Mesendoderm (in vitro differentiated cells): ENCODE data around the gene UBR1.

ENCODE experiments used
- DNase-seq: peaks from one replicate; pipeline ENCODE4 v3.0.0; 2013
- H2AK5ac ChIP-seq: 2 replicates; pipeline ENCODE4 v1.6.1; 2013; ENCODE audit warnings: low read length, inconsistent platforms
- H2BK120ac ChIP-seq: 2 replicates; pipeline ENCODE4 v1.6.1; 2013; ENCODE audit warnings: low read depth, mild to moderate bottlenecking, low read length, moderate library complexity, mixed read lengths
- H2BK15ac ChIP-seq: replicated peaks from 2 replicates; pipeline ENCODE4 v1.6.1; 2013; ENCODE audit warnings: low read depth, mild to moderate bottlenecking, moderate library complexity
- H2BK5ac ChIP-seq: 2 replicates; pipeline ENCODE4 v1.6.1; 2013; ENCODE audit warnings: low read length, inconsistent platforms
- H3K18ac ChIP-seq: 2 replicates; pipeline ENCODE4 v1.6.1; 2013; ENCODE audit warnings: mild to moderate bottlenecking, low read length, mixed read lengths
- H3K23ac ChIP-seq: one replicate; pipeline ENCODE4 v1.6.1; 2013; ENCODE audit warnings: low read length
- H3K27ac ChIP-seq: 2 replicates; pipeline ENCODE4 v1.5.1; 2013; ENCODE audit warnings: low read depth, mild to moderate bottlenecking, inconsistent platforms, low read length, moderate library complexity
- H3K27me3 ChIP-seq: 2 replicates; pipeline ENCODE4 v1.6.1; 2013; ENCODE audit warnings: low read length, control low read depth, mild to moderate bottlenecking, inconsistent platforms; ENCODE audit not compliant: insufficient read depth, poor library complexity
- H3K36me3 ChIP-seq: 2 replicates; pipeline ENCODE4 v1.6.1; 2013; ENCODE audit warnings: low read length, inconsistent platforms; ENCODE audit not compliant: control insufficient read depth, insufficient read depth
- H3K4ac ChIP-seq: one replicate; pipeline ENCODE4 v1.6.1; 2013; ENCODE audit warnings: low read depth, mild to moderate bottlenecking, low read length, moderate library complexity
- H3K4me1 ChIP-seq: 2 replicates; pipeline ENCODE4 v1.6.1; 2013; ENCODE audit warnings: low read depth, low read length, inconsistent platforms; ENCODE audit not compliant: control insufficient read depth
- H3K4me2 ChIP-seq: 2 replicates; pipeline ENCODE4 v1.6.1; 2013; ENCODE audit warnings: low read length
- H3K4me3 ChIP-seq: 2 replicates; pipeline ENCODE4 v1.5.1; 2013; ENCODE audit warnings: mild to moderate bottlenecking, low read length
- H3K56ac ChIP-seq: one replicate; pipeline ENCODE4 v1.6.1; 2013; ENCODE audit warnings: low read length
- H3K79me1 ChIP-seq: 2 replicates; pipeline ENCODE4 v1.6.1; 2013; ENCODE audit warnings: low read length, inconsistent platforms
- H3K79me2 ChIP-seq: 2 replicates; pipeline ENCODE4 v1.6.1; 2013; ENCODE audit warnings: mild to moderate bottlenecking, low read length; ENCODE audit not compliant: control insufficient read depth, insufficient read depth
- H3K9ac ChIP-seq: 2 replicates; pipeline ENCODE4 v1.6.1; 2013; ENCODE audit warnings: low read length, inconsistent platforms
- H4K5ac ChIP-seq: one replicate; pipeline ENCODE4 v1.6.1; 2013; ENCODE audit warnings: low read length
- H4K8ac ChIP-seq: one replicate; pipeline ENCODE4 v1.6.1; 2013; ENCODE audit warnings: low read depth, mild to moderate bottlenecking, control low read depth, low read length, moderate library complexity
- WGBS: extraction: QIAGEN DNeasy Blood & Tissue Kit; methylation state at CpG from one replicate; pipeline ENCODE4 v1.1.7; 2013; ENCODE audit warnings: low lambda C conversion rate, missing lambda C conversion rate; ENCODE audit not compliant: insufficient coverage; ENCODE audit errors: extremely low coverage; 5-methylcytosine and 5-hydroxymethylcytosine counted together

UBR1 gene

GRCh38 chr15:43071451-43071850 is 34.4 kb downstream of the UBR1 start:
- no peak overlapping the region for H4K8ac ChIP-seq
- H4K5ac ChIP-seq = no peak overlapping the region
- H3K23ac ChIP-seq = no peak overlapping the region
- no peak overlapping the region for H3K9ac ChIP-seq
- no peak overlapping the region for H2AK5ac ChIP-seq
- no peaks in the 10 kb centered on the region for H3K79me2 ChIP-seq
- no CpG with 5 or more reads among the region's 2 CpGs for WGBS
- DNase-seq = no peak
- no peaks in the 10 kb centered on the region for H3K4me1 ChIP-seq
- H3K56ac ChIP-seq = no peak overlapping the region
- no peak overlapping the region for H2BK120ac ChIP-seq
- no peak overlapping the region for H3K27ac ChIP-seq
- H3K36me3 ChIP-seq = peaks cover 4% of the 10 kb centered on the region
- no peak overlapping the region for H2BK5ac ChIP-seq
- no peak overlapping the region for H2BK15ac ChIP-seq
- H3K18ac ChIP-seq = no peak overlapping the region
- H3K79me1 ChIP-seq = no peaks in the 10 kb centered on the region
- no peaks in the 10 kb centered on the region for H3K27me3 ChIP-seq
- H3K4ac ChIP-seq = no peak overlapping the region
- no peak overlapping the region for H3K4me2 ChIP-seq
- no peak overlapping the region for H3K4me3 ChIP-seq

DNA sequence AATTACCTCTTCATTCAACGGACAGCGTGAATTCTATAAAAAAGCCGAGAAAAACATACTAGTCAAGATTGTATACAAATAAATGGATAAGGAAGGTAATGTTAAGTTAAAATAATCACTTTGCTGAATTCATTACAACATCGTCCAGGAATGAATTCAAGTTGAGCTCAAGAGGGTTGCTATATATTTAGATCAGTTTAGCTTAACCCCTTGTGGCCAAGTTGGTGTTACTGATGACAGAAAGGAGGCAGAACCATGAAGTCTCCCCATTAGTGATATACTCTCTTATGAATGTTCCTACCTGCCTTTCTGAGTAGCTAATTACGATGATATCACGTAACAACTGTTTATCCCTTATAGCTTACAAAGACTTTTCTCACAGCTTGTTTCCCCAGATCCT is 34.9 kb downstream of the UBR1 start:
- Histone ChIP-seq H3K4me1 (no peaks in the 10 kb centered on the region), H3K79me2 (no peaks in the 10 kb centered on the region), H2AK5ac (no peak overlapping the region), H2BK15ac (no peak overlapping the region), H3K23ac (no peak overlapping the region), H3K36me3 (peaks cover 4% of the 10 kb centered on the region), H3K4me3 (no peak overlapping the region), H3K9ac (no peak overlapping the region), H3K56ac (no peak overlapping the region), H3K79me1 (no peaks in the 10 kb centered on the region), H3K18ac (no peak overlapping the region), H4K8ac (no peak overlapping the region), H3K27ac (no peak overlapping the region), H2BK5ac (no peak overlapping the region), H3K4me2 (no peak overlapping the region), H3K27me3 (no peaks in the 10 kb centered on the region), H4K5ac (no peak overlapping the region), H2BK120ac (no peak overlapping the region), H3K4ac (no peak overlapping the region)
- WGBS = no CpG with 5 or more reads among the region's 6 CpGs
- no peak for DNase-seq

DNA sequence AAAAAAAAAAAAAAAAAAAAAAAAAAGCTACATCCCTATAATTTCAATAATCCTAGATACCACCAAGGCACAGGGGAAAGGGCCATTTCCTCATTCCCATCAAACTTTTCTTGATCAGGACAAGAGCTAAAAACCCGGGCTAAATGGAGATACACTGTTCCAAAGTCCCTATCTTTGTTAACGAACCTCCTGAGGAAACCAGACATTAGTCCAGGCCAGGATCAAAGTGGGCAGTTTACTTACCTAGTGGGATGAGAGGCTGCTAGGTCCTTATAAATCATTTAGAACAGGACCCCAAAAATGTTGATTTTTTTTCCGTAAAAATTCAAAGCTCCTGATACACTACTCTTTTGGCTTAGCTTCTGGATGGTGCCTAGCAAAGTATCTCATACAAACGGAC is 35.6 kb downstream of the UBR1 start:
- no peak overlapping the region for H3K4me3 ChIP-seq
- WGBS = no CpG with 5 or more reads among the region's 4 CpGs
- DNase-seq = no peak

DNA sequence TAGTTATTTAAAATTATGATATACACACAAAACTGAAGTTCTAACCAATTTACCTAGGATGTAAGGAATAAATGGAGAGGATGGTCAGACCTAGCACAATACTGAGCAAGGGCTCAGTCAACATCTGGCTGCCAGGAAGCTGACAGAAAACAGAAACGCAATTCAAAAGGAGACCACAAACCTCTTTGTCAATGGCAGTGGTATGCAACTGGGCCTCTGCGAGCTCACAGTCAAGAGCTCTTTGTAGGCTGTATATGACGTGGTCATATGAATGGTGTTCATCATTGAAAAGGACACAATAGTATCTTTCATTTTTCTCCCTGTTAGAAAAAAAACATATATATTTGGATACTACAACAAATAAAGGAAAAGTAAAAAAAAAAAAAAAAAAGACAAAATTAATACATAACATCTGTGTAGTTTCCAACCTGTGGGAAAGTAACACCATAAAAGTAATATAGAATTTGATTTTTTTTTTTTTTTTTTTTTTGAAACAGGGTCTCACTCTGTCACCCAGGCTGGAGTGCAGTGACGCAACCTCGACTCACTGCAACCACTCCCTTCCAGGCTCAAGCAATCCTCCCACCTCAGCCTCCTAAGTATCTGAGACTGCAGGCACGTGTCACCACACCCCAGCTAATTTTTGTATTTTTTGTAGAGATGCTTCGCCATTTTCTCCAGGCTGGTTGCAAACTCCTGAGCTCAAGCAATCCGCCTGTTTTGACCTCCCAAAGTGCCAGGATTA is 37.9 kb downstream of the UBR1 start:
- H3K36me3 ChIP-seq = peaks cover 4% of the 10 kb centered on the region
- no CpG with 5 or more reads among the region's 8 CpGs for whole genome bisulfite sequencing
- H3K4me1 ChIP-seq = no peaks in the 10 kb centered on the region

More for the DNA sequence above, 35.6 kb downstream of the UBR1 start:
- Histone ChIP-seq H3K79me2 (no peaks in the 10 kb centered on the region), H3K27me3 (no peaks in the 10 kb centered on the region), H3K4me1 (no peaks in the 10 kb centered on the region), H3K79me1 (no peaks in the 10 kb centered on the region), H3K27ac (no peak overlapping the region), H4K8ac (no peak overlapping the region), H3K9ac (no peak overlapping the region), H2BK15ac (no peak overlapping the region), H3K36me3 (peaks cover 4% of the 10 kb centered on the region), H3K56ac (no peak overlapping the region), H4K5ac (no peak overlapping the region), H3K23ac (no peak overlapping the region), H3K4me2 (no peak overlapping the region), H2BK5ac (no peak overlapping the region), H3K18ac (no peak overlapping the region), H2BK120ac (no peak overlapping the region), H2AK5ac (no peak overlapping the region), H3K4ac (no peak overlapping the region)

DNA sequence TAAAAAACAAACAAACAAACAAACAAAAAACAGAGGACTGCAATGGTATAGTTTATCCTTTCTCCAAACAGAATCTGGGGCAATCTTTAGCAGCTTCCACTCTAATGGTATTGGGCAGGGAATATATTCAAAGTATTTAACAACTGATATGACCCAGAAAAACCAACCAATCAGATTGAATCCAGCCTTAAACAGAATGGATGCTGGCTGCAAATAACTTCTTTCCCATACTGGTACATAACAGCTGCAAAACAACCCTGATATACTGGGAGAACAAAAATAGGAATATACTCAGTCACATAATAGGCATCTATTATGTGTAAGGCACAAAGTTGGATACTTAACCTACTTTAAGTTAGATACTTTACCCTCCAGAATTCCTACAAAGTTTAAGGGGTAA is 49.1 kb downstream of the UBR1 start:
- H2BK5ac ChIP-seq = no peak overlapping the region
- no peak overlapping the region for H3K4me2 ChIP-seq
- H3K23ac ChIP-seq = no peak overlapping the region
- no peak overlapping the region for H3K4ac ChIP-seq
- H3K4me3 ChIP-seq = no peak overlapping the region
- H3K79me2 ChIP-seq = no peaks in the 10 kb centered on the region
- H3K18ac ChIP-seq = no peak overlapping the region
- no peak overlapping the region for H2AK5ac ChIP-seq
- H2BK15ac ChIP-seq = no peak overlapping the region
- H4K8ac ChIP-seq = no peak overlapping the region
- no peak overlapping the region for H3K56ac ChIP-seq
- H3K36me3 ChIP-seq = peaks cover 3% of the 10 kb centered on the region
- no peak for DNase-seq
- no peaks in the 10 kb centered on the region for H3K27me3 ChIP-seq
- H3K9ac ChIP-seq = no peak overlapping the region
- no peak overlapping the region for H2BK120ac ChIP-seq
- H3K79me1 ChIP-seq = no peaks in the 10 kb centered on the region
- H3K4me1 ChIP-seq = no peaks in the 10 kb centered on the region
- no peak overlapping the region for H4K5ac ChIP-seq
- no peak overlapping the region for H3K27ac ChIP-seq

More for the DNA sequence above, 37.9 kb downstream of the UBR1 start:
- no peaks in the 10 kb centered on the region for H3K79me1 ChIP-seq
- H3K4me2 ChIP-seq = no peak overlapping the region
- H3K4ac ChIP-seq = no peak overlapping the region
- no peak overlapping the region for H4K8ac ChIP-seq
- H3K56ac ChIP-seq = no peak overlapping the region
- no peak overlapping the region for H3K4me3 ChIP-seq
- no peak overlapping the region for H2BK120ac ChIP-seq
- no peak overlapping the region for H3K23ac ChIP-seq
- no peaks in the 10 kb centered on the region for H3K27me3 ChIP-seq
- no peak overlapping the region for H2BK5ac ChIP-seq
- H2BK15ac ChIP-seq = no peak overlapping the region
- H3K27ac ChIP-seq = no peak overlapping the region
- H3K79me2 ChIP-seq = no peaks in the 10 kb centered on the region
- H4K5ac ChIP-seq = no peak overlapping the region
- no peak overlapping the region for H3K9ac ChIP-seq
- no peak overlapping the region for H2AK5ac ChIP-seq
- no peak overlapping the region for H3K18ac ChIP-seq
- DNase-seq = peak; percentile 15

GRCh38 chr15:43052860-43053259 is 53.0 kb downstream of the UBR1 start:
- H3K4ac ChIP-seq = no peak overlapping the region
- no peak overlapping the region for H3K27ac ChIP-seq
- H2BK5ac ChIP-seq = no peak overlapping the region
- no peak overlapping the region for H4K5ac ChIP-seq
- H3K4me1 ChIP-seq = no peaks in the 10 kb centered on the region
- H2BK120ac ChIP-seq = no peak overlapping the region
- no peak for DNase-seq
- H3K4me3 ChIP-seq = no peak overlapping the region
- no peak overlapping the region for H3K9ac ChIP-seq
- no peak overlapping the region for H2BK15ac ChIP-seq
- H2AK5ac ChIP-seq = no peak overlapping the region
- no peak overlapping the region for H3K18ac ChIP-seq
- no peak overlapping the region for H4K8ac ChIP-seq
- H3K23ac ChIP-seq = no peak overlapping the region
- no peaks in the 10 kb centered on the region for H3K79me1 ChIP-seq
- no peak overlapping the region for H3K4me2 ChIP-seq
- H3K27me3 ChIP-seq = no peaks in the 10 kb centered on the region
- WGBS = no CpG with 5 or more reads among the region's 1 CpG
- H3K56ac ChIP-seq = no peak overlapping the region
- no peaks in the 10 kb centered on the region for H3K36me3 ChIP-seq
- H3K79me2 ChIP-seq = no peaks in the 10 kb centered on the region
